ENCODE measurements around the gene AK5. TPM values are rescaled to one million over a fixed set of nuclear protein-coding genes. Genes with fewer than 3 reads are reported as not detected.

AK5 gene
- total RNA-seq, 4 donors from 2014 or later = 16.7 to 21.3 (median 20.0) TPM

DNA sequence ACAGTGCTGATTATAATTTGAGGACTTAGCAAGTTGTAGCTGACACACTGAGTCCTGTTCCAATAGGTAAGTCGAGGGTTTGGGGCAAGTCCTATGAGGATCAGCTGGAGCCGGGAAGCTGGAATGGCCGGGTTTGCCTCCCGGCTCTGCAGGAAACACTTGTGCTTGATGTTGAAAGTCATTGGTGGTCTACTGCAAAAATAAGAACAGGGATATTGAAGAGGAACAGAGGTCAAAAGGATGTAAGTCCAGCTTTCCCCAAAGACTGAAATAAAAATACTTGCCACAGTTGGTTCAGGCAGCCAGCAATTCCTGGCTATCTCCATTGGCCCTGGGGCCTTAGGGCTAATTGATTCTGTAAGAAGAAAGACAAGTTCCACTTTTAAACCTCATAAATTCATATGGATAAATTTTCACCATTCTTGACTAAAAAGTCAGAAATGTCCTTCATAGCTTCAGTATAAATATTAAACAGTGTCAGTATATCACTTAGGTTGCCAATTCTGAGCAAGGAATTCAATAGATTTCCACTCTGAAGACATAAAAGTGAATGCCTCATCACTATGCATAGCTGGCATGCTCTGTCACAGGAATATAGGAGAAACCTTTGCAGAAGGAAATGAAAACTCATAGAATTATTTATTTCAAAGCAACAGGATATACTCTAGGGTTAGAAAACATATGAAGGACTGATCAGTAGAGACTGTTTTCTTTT lies 165.2 kb downstream of the AK5 start:
- H3K36me3 ChIP-seq = no peaks in the 10 kb centered on the region
- H3K4me3 ChIP-seq = no peak overlapping the region
- H3K9me3 ChIP-seq = no peaks in the 10 kb centered on the region
- TF ChIP-seq EP300 (IDR thresholded peaks at IDR 0.05) (no peak), POLR2A (IDR thresholded peaks at IDR 0.05) (no peak)
- TF ChIP-seq, protein P1, sequence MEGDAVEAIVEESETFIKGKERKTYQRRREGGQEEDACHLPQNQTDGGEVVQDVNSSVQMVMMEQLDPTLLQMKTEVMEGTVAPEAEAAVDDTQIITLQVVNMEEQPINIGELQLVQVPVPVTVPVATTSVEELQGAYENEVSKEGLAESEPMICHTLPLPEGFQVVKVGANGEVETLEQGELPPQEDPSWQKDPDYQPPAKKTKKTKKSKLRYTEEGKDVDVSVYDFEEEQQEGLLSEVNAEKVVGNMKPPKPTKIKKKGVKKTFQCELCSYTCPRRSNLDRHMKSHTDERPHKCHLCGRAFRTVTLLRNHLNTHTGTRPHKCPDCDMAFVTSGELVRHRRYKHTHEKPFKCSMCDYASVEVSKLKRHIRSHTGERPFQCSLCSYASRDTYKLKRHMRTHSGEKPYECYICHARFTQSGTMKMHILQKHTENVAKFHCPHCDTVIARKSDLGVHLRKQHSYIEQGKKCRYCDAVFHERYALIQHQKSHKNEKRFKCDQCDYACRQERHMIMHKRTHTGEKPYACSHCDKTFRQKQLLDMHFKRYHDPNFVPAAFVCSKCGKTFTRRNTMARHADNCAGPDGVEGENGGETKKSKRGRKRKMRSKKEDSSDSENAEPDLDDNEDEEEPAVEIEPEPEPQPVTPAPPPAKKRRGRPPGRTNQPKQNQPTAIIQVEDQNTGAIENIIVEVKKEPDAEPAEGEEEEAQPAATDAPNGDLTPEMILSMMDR (IDR thresholded peaks at IDR 0.05) = no peak
- 70 to 76% methylated on average over 4 of the region's 4 CpGs for WGBS, 2 donors
- H3K4me1 ChIP-seq = no peaks in the 10 kb centered on the region
- no peak for DNase-seq (ENCODE audit: low spot score in 2 of 2)
- H3K27ac ChIP-seq = no peak overlapping the region
- H3K27me3 ChIP-seq = no peaks in the 10 kb centered on the region

DNA sequence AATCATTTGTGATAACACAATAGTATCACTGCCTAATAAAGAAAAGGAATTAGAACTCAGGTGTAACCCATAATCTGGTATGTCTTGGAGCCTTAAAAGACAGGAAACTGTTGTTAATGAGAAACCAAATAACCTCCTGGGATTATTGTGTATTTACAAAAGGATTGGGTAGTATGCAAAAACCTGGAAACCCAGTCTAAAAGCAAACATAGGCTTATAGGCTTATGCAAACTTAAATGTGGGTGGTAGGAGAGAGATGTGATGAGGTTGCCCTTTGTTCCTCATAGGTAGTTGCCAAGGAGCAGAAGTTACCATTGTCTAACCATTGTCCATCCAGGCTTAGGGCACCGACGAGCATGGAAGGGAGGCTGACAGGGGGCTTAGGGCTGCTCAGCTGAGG lies 165.8 kb downstream of the AK5 start:
- H3K4me3 ChIP-seq = no peak overlapping the region
- TF ChIP-seq EP300 (IDR thresholded peaks at IDR 0.05) (no peak), POLR2A (IDR thresholded peaks at IDR 0.05) (no peak)
- TF ChIP-seq, protein P1 (IDR thresholded peaks at IDR 0.05) = no peak
- no peaks in the 10 kb centered on the region for H3K36me3 ChIP-seq
- H3K9me3 ChIP-seq = no peaks in the 10 kb centered on the region
- H3K4me1 ChIP-seq = no peaks in the 10 kb centered on the region
- 92 to 93% methylated on average over 2 of the region's 2 CpGs for WGBS, 2 donors
- H3K27me3 ChIP-seq = no peaks in the 10 kb centered on the region
- DNase-seq (ENCODE audit: low spot score in 2 of 2) = no peak
- no peak overlapping the region for H3K27ac ChIP-seq

DNA sequence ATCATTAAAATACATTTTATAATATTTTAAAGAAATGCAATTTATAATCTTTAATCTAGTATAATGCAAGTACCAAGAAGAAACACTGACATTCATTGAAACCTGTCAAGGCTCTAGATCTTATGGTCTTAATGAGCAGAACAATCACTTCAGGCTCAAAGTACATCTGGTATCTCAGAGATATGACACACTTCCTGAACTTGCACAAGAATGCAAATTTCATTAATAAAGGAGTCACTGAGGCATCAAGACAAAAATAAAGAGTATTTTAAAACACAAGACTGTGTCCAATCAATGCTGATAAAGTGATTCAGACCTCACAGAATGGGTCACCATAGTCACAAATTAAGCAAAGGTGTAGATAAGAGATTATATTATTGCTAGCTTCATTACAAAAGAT lies 178.1 kb downstream of the AK5 start:
- H3K27ac ChIP-seq = no peak overlapping the region
- H3K4me1 ChIP-seq = no peaks in the 10 kb centered on the region
- no peak for DNase-seq (ENCODE audit: low spot score in 2 of 2)
- peaks cover 0 to 3% (median 0%) of the 10 kb centered on the region in 4 donors for H3K9me3 ChIP-seq
- no peak overlapping the region for H3K4me3 ChIP-seq
- H3K27me3 ChIP-seq = no peaks in the 10 kb centered on the region
- TF ChIP-seq, protein P1 (IDR thresholded peaks at IDR 0.05) = no peak
- TF ChIP-seq POLR2A (IDR thresholded peaks at IDR 0.05) = no peak
- TF ChIP-seq EP300 (IDR thresholded peaks at IDR 0.05) = no peak
- no peaks in the 10 kb centered on the region for H3K36me3 ChIP-seq

DNA sequence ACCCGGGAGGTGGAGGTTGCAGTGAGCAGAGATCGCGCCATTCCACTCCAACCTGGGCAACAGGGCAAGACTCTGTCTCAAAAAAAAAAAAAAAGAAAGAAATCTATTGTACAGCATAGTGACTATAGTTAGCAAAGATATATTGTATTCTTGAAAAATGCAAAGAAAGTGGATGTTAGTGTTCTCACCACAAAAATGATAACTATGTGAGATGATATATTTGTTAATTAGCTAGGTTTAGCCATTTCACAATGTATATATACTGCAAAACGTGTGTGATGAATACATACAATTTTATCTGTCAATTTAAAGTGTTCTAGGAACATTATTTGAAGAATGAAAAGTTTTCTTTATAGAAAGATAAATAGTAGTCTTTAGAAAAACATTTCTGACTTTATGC lies 179.9 kb downstream of the AK5 start:
- 79 to 81% methylated on average over 4 of the region's 4 CpGs for WGBS, 2 donors
- Histone ChIP-seq H3K9me3 (peaks cover 0 to 1% (median 0%) of the 10 kb centered on the region in 4 donors), H3K36me3 (no peaks in the 10 kb centered on the region), H3K27me3 (no peaks in the 10 kb centered on the region), H3K4me3 (no peak overlapping the region), H3K4me1 (no peaks in the 10 kb centered on the region), H3K27ac (no peak overlapping the region)
- DNase-seq (ENCODE audit: low spot score in 2 of 2) = no peak
- TF ChIP-seq, protein P1 (IDR thresholded peaks at IDR 0.05) = no peak
- TF ChIP-seq POLR2A (IDR thresholded peaks at IDR 0.05) (no peak), EP300 (IDR thresholded peaks at IDR 0.05) (no peak)

DNA sequence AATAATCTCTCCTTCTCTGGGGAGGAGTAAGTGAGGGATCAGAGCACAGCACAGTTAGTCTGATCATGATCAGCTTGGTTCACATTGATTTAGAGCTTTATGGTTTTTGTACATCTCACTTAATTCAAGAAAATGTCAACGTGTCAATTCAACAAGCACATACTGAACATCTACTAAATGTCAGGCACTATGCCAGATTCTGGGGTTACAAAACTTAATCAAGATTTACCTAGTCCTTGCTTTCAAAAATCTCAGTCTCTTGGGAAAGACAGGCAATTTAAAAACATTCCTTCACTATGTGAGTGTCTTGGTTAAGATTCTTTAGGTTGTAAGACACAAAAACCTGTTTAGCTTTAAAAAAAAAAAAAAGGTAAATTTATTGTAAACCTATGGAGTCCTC lies 181.4 kb downstream of the AK5 start:
- Histone ChIP-seq H3K36me3 (no peaks in the 10 kb centered on the region), H3K9me3 (no peaks in the 10 kb centered on the region), H3K4me1 (peaks cover 0 to 9% (median 3%) of the 10 kb centered on the region in 4 donors), H3K4me3 (no peak overlapping the region), H3K27me3 (no peaks in the 10 kb centered on the region), H3K27ac (no peak overlapping the region)
- 72 to 78% methylated on average over 1 of the region's 1 CpG for WGBS, 2 donors
- DNase-seq (ENCODE audit: low spot score in 2 of 2) = no peak
- no peak for TF ChIP-seq EP300 (IDR thresholded peaks at IDR 0.05)
- TF ChIP-seq POLR2A (IDR thresholded peaks at IDR 0.05) = no peak
- TF ChIP-seq, protein P1 (IDR thresholded peaks at IDR 0.05) = no peak

Data from tibial nerve (tissue), 4 donors.